HTERT RPE-1 (cell line): ENCODE results near the gene TMEM248.
"Not testable (repeated sequence)": the region's sequence is repeated elsewhere in the genome, so short reads cannot be mapped to it uniquely, and the experiment has no call there.

Experiments
- in situ Hi-C: fragments of 300-500 bp; cut with MboI; formaldehyde crosslinking; loops from 4 replicates; pipeline ENCODE4 v1.14.3; 2020; ENCODE audit warnings: low sequenced_read_pairs

Gene TMEM248, protein sequence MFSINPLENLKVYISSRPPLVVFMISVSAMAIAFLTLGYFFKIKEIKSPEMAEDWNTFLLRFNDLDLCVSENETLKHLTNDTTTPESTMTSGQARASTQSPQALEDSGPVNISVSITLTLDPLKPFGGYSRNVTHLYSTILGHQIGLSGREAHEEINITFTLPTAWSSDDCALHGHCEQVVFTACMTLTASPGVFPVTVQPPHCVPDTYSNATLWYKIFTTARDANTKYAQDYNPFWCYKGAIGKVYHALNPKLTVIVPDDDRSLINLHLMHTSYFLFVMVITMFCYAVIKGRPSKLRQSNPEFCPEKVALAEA

DNA sequence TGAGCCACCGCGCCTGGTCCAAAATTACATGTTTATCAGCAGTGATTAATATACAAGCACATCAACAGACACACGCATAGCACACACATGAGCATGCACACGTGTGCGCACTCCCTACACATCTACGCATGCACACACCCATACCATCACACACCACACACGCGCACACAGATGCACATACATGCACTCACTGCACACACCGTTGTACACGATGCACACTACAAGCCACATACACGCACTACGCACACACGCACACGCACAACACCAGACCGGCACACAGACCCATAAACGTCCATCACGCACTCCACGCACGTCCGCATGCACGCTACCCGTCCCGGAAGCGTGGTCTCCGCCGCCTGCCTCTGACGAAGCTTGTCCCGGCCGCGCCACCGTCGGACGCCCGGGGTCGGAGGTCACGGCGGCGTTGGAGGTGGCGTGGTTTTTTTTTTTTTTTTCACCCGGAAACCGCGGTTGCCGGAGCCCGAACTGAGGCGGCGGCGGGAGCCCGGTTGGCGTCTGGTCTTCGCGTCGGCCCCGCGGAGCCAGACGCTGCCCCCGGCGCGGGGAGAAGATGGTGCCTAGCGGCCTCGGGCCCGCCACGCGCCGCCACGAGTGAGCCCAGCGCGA is at the start of gene TMEM248:
TMEM248 (plus strand) TSS at position 457 of the 627 bp plus-strand sequence. CDS start 20,641 bp downstream, outside the sequence.
- in situ Hi-C loops: no loop called here

DNA sequence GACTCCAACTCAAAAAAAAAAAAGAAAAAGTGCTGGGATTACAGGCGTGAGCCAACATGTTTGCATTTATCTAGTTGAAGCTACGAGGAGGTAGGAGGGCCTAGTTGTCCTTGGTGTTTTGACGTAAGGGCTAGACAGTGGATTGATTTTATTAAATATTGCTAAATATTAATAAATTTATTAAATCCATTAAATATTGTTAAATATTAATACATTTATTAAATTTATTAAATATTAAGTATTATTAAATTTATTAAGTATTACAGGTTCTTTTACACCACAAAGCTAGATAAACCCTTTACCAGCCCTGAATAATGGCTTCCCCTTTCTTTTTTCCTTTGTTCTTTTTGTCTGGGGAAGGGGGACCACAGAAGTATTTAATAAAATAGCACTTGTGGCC is 47.5 kb upstream of the TMEM248 start:
- in situ Hi-C loops: no loop called here

DNA sequence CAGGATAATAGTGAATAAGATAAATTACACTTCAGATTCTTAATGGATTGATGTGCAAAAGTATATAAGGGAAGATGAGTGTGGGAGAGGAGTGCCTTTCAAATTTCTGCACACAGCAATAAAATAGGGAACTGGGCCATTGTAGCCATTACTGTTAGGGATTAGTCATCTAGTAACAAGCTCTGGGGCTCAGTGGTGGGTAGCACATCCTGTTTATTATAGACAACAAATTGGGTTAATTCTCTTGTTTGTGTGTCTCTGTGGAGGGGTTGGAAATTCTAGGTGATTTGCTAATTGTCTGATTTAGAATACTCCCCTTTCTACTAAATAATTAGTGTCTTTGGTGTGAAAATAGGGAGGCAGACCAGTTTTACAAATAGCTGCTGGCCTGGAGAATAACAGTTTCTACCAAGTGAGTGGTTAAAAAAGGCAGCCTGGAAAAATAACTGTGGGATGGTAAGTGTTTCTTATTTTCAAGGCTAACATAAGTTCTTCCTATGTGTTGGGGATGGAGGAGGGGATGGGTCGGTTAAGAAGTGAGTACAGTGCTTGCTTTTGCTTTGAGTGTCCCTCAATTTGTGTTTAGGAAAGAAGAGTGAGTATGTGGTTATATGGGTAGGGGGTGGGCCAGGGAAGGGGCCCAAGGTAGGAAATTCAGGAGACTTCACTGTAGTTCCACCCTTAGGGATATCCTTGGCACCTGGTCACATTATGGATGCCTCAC is 43.3 kb upstream of the TMEM248 start:
- in situ Hi-C loops: no loop called here

DNA sequence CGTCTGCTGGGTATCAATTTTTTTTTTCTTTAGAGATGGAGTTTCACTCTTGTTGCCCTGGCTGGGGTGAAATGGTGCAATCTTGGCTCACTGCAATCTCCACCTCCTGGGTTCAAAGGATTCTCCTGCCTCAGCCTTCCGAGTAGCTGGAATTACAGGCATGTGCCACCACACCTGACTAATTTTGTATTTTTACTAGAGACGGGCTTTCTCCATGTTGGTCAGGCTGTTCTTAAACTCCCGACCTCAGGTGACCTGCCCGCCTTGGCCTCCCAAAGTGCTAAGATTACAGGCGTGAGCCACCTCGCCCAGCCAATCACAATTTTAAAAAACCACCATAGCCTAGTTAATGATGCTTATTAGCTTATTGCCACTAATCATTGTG is 42.7 kb upstream of the TMEM248 start:
- in situ Hi-C loops: not testable (repeated sequence)

DNA sequence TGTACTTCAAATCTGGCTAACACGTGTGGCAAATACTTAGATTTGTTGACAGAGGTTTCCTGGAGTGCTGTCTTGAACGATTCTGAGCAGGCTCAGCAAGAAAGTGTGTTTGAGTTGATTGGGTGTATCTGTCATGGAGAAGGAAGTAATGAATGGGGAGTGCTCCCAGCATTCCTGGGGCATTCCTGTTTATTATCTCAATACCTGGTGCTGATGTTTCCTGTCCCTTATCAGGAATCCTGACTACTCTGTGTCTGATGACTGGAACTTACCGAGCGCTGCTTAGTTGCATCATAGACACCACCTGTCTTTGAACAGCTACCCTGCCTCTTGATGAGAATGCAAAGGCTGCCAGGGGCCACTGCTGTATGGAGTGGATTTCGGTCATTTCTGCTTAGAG is 41.0 kb upstream of the TMEM248 start:
- in situ Hi-C loops: no loop called here

DNA sequence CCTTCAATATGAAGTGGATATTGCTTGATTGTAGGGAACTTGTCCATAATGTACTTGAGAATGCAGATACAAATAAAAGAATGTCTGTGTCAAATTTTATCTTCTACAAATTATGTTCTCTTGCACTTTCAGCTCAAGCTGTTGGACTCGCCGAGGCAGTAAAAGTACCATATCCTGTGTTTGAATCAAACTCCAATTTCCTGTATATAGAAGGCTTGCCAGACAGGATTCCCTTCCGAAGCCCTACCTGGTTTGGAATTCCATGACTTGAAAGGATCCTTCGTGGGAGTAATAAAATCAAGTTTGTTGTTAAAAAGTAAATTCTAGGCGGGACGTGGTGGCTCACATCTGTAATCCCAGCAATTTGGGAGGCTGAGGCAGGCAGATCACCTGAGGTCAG is 40.4 kb upstream of the TMEM248 start:
- in situ Hi-C loops: not testable (repeated sequence)

DNA sequence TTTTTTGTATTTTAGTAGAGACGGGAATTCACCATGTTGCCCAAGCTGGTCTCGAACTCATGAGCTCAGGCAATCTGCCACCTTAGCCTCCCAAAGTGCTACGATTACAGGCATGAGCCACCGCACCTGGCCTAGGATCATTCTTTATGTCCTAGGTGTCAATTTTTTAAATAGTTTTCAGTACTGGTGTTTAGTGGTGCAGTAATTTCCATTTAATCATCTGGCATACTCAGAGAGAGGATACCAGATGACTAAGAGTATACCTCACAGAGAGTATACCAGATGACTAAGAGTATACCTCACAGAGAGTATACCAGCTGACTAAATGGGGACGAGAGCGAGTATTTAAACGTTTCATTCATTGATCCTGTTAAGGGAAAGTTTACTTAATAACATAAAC is 37.3 kb upstream of the TMEM248 start:
- in situ Hi-C loops: no loop called here

DNA sequence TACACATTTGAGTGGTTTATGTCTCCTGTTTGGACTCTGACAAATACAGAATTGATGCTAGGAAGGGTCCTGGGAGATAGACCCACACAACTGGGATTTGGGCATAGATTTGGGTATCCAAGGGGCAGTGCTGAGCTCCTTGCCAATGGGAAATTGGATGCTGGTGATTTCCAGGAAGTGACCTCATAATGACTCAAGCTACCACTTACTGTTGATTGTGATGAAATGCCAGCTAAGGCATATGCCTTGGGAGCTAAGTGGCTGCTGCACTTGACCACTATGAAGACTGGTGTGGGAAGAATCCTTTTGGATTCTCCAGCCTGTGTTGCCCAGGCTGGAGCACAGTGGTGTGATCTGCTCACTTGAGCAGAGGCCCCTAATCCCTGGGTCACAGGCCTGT is 36.5 kb upstream of the TMEM248 start:
- in situ Hi-C loops: not testable (repeated sequence)

DNA sequence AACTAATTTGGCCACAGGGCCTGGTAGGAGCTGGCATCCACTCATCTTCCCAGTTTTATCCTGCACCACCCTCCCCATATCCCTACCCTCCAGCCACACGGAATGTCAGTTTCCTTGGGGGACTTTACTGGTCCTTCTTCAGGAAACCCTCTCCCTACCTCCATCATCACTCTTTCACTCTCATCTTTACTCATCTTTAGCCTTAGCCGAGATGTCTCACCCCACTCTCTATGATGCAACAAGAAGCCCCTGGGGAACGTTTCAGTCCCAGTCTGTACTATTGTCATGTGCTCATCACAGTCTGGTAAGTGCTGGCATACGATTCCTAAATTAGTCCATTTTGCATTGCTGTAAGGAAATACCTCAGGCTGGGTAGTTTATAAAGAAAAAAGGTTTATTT is 34.9 kb upstream of the TMEM248 start:
- in situ Hi-C loops: no loop called here

DNA sequence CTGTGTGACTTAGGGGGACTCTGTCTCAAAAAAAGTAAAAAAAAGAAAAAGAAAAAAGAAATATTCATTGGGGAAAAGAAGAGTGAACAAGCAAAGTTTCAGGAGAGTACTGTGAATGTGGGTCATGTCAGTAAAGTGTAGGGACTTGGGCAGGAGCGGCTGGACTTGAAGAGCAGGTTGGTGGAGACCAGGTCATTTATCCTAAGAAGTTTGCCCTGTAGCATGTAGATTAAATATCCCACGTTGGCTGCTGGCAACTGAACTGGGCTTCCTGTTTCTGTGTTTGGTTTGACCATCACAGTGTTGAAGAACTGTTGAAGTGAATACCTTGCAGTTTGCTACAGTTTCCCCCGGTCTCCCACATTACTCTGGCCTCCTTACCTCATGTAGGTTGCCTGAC is 32.8 kb upstream of the TMEM248 start:
- in situ Hi-C loops: not testable (repeated sequence)

DNA sequence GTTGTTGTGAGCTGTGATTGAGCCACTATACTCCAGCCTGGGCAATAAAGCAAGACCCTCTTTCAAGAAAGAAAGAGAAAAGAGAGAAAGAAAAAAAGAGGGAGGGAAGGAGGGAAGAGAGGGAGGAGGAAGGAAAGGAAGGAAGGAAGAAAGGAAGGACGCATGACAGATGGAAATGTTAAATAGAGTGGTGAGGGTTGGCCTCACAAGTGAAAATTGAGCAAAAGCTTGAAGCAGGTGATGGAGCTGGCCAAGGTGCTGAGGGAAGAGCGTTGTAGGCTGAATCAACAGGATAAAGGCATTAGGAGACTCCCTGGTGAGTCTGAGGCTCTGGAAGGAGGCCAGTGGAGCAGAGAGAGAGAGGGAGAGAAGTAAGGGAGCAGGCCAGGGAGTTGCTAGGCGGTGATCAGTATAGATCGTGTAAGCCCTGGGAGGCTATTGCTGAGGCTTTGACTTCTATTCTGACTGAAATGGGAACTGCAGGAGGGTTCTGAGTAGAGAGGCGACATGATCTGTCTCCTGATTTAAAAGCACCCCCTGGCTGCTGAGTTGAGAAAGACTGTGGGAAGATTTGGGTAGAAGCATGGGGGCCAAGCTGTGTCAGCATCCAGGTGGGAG is 26.5 kb upstream of the TMEM248 start:
- in situ Hi-C loops: no loop called here

DNA sequence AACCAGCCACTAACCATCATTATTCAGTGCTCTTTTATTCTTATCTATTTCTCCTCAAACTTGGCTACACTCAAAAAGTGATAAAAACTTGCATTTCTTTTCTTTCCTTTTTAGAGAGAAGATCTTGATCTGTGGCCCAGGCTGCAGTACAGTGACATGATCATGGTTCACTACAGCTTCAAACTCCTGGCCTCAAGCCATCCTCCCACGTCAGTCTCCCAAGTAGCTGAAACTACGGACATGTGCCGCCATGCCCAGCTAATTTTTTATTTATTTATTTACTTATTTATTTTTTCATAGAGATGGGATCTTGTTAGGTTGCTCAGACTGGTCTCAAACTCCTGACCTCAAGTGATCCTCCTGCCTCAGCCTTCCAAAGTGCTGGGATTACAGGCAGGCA is 24.6 kb upstream of the TMEM248 start:
- in situ Hi-C loops: no loop called here

DNA sequence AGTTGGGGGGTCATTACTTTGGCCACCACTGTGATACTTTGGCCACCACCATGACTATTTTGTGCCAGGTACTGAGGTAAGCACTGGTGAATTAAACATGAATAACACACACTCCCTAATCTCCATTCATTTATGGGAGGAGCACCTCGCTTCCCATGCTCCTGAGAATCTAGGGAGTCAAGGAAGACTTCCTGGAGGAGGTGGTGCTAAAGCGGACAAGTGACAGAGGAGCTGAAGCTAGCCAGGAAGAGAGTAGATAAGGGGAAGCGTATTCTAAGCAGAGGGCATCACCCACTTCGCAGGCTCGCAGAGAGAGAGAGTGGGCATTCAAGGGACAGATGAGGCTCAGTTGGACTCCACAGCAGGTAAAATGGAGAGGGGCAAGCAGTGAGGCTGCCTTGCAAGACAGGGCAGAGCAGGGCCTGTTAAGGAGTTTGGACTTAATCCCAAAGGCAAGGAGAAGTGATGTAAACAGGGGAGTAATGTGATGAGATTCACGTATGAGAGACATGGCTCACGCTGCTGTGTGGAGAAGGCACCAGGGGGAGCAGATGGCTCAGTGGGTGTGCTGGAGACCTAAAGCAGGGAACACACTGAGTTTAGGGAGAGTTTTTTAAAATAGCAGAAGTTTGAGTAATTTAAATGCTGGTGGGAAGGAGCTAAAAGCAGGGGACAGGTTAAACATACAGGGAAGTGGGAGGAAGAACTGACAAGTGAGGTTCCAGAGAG is 21.3 kb upstream of the TMEM248 start:
- in situ Hi-C loops: no loop called here

DNA sequence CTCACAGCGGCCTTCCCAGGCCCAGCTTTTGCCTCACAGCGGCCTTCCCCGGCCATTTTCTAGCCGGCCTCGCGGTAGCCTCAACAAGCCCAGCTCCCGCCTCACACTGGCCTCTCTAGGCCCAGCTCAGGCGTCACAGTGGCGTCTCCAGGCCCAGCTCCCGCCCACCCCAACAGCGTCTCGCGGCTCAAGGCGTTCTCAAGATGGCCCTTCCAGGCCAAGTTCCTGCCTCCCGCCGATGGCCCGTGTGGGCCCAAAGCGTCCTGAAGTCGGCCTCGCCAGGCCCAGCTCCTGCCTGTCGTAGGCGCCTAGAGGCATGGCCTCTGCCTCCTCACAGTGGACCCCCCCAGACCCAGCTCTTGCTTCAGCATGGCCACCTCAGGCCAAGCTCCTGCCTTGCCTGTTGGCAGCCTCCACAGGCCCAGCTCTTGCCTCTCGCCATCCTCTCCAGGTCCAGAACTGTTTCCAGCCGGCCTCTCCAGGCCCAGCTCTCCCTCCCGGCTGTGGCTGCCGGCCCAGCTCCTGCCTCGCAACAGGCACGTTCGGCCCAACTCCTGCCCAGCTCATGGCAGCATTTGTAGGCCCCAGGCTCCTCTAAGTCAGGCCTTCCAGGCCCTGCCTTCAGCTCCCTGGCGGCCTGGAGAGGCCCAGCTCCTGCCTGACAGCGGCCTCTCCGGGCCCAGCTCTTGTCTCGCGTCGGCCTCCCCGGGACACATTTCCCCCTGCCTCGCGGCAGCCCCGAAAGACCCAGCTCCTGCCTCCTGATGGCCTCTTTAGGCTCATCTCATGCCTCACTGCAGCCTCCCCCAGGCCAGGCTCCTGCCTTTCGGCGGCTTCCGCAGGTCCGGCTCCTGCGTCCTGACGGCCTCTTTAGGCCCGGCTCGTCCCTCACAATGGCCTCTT is 18.8 kb upstream of the TMEM248 start:
- in situ Hi-C loops: no loop called here

DNA sequence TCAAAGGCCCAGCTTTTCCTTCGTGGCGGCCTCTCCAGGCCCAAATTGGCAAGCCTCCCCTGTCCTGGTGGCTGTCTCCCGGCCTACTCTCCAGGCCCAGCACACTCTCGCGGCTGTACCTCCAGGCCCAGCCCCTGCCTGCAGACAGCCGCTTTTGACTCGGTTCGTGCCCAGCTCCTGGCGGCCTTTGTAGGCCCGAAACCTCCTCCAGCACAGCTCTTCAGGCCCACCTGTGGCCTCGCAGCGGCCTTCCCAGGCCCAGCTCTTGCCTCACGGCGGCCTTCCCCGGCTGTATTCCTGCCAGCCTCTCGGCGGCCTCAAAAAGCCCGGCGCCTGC is 18.2 kb upstream of the TMEM248 start:
- in situ Hi-C loops: no loop called here

DNA sequence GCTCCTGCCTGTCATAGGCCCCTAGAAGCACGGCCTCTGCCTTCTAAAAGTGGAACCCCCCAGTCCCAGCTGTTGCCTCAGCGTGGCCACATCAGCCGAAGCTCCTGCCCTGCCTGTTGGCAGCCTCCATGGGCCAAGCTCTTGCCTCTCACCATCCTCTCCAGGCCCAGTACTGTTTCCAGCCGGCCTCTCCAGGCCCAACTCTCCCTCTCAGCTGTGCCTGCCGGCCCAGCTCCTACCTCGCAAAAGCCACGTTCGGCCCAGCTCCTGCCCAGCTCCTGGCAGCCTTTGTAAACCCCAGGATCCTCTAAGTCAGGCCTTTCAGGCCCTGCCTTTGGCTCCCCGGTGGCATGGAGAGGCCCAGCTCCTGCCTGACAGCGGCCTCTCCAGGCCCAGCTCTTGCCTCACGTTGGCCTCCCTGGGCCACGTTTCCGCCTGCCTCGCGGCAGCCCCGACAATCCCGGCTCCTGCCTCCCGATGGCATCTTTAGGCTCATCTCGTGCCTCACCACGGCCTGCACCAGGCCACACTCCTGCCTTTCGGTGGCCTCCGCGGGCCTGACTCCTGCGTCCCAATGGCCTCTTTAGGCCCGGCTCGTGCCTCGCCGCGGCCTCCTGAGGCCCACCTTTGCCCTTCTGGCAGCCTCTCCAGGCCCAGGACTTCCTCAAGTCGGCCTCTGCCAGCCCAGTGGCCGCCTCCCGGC is 17.5 kb upstream of the TMEM248 start:
- in situ Hi-C loops: no loop called here

DNA sequence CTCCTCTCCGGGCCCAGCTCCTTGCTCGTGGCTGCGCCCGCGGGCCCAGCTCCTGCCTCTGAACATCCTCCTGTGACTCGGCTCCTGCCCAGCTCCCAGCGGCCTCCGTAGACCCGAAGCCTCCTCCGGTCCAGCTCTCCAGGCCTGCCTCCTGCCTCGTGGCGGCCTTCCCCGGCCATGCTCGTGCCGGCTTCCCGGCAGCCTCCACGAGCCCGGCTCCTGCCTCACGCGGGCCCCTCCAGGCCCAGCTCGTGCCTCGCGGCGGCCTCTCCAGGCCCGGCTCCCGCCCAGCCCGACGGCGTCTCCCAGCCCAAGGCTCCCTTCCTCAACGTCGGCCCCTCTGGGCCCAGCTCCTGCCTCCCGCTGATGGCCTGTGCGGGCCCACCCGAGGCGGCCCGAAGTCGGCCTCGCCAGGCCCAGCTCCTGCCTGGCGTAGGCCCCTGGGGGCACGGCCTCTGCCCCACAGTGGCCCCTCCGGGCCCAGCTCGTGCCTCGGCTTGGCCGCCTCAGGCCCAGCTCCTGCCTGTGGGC is 16.9 kb upstream of the TMEM248 start:
- in situ Hi-C loops: no loop called here

DNA sequence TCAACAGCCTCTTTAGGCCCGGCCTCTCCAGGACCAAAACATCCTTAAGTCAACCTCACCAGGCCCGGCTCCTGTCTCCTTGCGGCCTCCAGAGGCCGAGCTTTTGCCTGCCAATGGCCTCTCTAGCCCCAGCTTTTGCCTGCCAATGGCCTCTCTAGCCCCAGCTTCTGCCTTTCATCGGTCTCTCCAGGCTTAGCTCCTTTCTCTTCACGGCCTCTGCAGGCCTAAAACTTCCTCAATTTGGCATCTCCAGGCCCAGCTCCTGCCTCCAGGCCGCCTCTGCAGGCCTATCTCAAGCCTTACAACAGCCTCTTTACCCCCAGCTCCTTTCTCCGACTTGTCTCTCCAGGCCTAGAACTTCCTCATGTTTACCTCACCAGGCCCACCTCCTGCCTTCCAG is 15.7 kb upstream of the TMEM248 start:
- in situ Hi-C loops: no loop called here

DNA sequence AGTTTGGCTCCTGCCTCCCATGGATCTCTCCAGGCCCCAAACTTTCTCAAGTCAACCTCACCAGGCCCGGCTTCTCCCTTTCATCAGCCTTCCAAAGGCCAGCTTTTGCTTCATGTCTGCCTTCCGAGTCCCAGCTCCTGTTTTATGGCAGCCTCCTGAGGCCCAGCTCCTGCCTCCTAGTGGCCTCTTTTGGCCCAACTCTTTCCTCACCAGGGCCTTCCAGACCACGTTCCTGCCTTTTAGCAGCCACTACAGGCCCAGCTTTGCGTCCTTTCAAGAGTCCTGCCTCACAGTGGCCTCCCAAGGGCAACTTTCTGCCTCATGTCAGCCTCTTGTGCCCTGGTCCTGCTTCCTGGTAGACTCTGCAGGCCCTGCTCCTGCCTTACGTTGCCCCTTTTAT is 15.3 kb upstream of the TMEM248 start:
- in situ Hi-C loops: no loop called here
